Kidney glomerular epithelial cell (primary cell): Measurements from ENCODE around the gene SRP68.
A peak's percentile ranks its signal among the peaks of the same experiment; 100 is the strongest.
"Not testable (repeated sequence)": the region's sequence is repeated elsewhere in the genome, so short reads cannot be mapped to it uniquely, and the experiment has no call there.

Experiments
- DNase-seq: peaks from one replicate; lab custom pipeline; 2025; lab: John Stamatoyannopoulos, UW

The SRP68 gene

GRCh38 chr17:76076765-76077583, 4.7 kb upstream of the SRP68 start:
- DNase-seq, result no peak

GRCh38 chr17:76076146-76076764, 3.9 kb upstream of the SRP68 start:
- no peak for DNase-seq

- DNase-seq, result no peak
These were observed 3.2 kb upstream of the SRP68 start for GRCh38 chr17:76075364-76076145.

- DNase-seq, result no peak
These were observed 2.4 kb upstream of the SRP68 start, which contains the start of gene GALR2 for GRCh38 chr17:76074390-76075363. TSS of gene GALR2 (plus strand) at chr17:76074781. CDS start at chr17:76074884, 103 bp downstream.

GRCh38 chr17:76071531-76072147, 678 bp downstream of the SRP68 start:
- no peak for DNase-seq

GRCh38 chr17:76065775-76066174, 6.5 kb downstream of the SRP68 start:
- DNase-seq, result no peak

GRCh38 chr17:76063875-76064546, 8.3 kb downstream of the SRP68 start:
- no peak for DNase-seq

GRCh38 chr17:76058264-76058663, 14.1 kb downstream of the SRP68 start:
- DNase-seq, result not testable (repeated sequence)

GRCh38 chr17:76056882-76057281, 15.4 kb downstream of the SRP68 start:
- DNase-seq, result no peak

- DNase-seq, result no peak
These were observed 18.2 kb downstream of the SRP68 start for GRCh38 chr17:76054112-76054476.

- peak; percentile 49 for DNase-seq
These were observed 18.8 kb downstream of the SRP68 start for GRCh38 chr17:76053246-76054111.

- DNase-seq, result peak; percentile 60
These were observed 20.8 kb downstream of the SRP68 start for GRCh38 chr17:76051561-76051960.

- peak; percentile 93 for DNase-seq
These were observed 21.5 kb downstream of the SRP68 start for GRCh38 chr17:76050538-76051467.

- DNase-seq, result no peak
These were observed 22.3 kb downstream of the SRP68 start for GRCh38 chr17:76049836-76050537.

GRCh38 chr17:76049239-76049638, 23.1 kb downstream of the SRP68 start:
- DNase-seq, result no peak

GRCh38 chr17:76048711-76049110, 23.6 kb downstream of the SRP68 start:
- DNase-seq, result no peak

- DNase-seq, result no peak
These were observed 24.2 kb downstream of the SRP68 start for GRCh38 chr17:76048025-76048605.
